ENCODE results near the gene KCNIP4. TPM values are rescaled to one million over a fixed set of nuclear protein-coding genes. Genes with fewer than 3 reads are reported as not detected.
A peak's percentile ranks its signal among the peaks of the same experiment; 100 is the strongest.

The KCNIP4 gene
- total RNA-seq, 1 donor from 2014 or later: not detected

DNA sequence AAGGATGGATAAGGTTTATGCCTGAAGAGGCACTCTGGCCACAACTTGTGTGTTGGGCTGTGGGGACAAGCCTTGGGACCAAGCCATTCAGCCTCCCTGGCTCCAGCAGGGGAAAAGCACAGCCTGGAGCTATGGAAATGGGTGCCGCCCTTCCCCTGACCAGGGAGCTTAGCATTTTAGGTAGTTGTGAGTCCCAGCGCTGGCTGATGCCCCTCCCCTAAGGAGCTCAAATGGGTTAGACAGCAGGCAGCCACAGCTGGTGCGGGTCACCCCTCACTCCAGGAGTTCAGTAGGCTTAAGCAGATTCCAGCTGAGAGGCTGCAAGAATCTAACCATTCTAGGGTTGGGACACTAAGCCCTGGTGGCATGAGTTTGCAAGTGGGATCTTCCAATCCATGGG is 172.9 kb downstream of the KCNIP4 start:
- no peak overlapping the region for H3K27ac ChIP-seq (replicated peaks)
- H3K36me3 ChIP-seq: no peaks in the 10 kb centered on the region
- H3K27me3 ChIP-seq (ENCODE audit: low read depth): peaks cover 21% of the 10 kb centered on the region
- H3K4me3 ChIP-seq: no peak overlapping the region
- TF ChIP-seq CTCF (IDR thresholded peaks at IDR 0.05; ENCODE audit: borderline replicate concordance): no peak
- DNase-seq: no peak
- intact Hi-C loops (cut with micrococcal nuclease): no loop called here
- peaks cover 11% of the 10 kb centered on the region for H3K9me3 ChIP-seq (replicated peaks)
- H3K4me1 ChIP-seq: no peaks in the 10 kb centered on the region

DNA sequence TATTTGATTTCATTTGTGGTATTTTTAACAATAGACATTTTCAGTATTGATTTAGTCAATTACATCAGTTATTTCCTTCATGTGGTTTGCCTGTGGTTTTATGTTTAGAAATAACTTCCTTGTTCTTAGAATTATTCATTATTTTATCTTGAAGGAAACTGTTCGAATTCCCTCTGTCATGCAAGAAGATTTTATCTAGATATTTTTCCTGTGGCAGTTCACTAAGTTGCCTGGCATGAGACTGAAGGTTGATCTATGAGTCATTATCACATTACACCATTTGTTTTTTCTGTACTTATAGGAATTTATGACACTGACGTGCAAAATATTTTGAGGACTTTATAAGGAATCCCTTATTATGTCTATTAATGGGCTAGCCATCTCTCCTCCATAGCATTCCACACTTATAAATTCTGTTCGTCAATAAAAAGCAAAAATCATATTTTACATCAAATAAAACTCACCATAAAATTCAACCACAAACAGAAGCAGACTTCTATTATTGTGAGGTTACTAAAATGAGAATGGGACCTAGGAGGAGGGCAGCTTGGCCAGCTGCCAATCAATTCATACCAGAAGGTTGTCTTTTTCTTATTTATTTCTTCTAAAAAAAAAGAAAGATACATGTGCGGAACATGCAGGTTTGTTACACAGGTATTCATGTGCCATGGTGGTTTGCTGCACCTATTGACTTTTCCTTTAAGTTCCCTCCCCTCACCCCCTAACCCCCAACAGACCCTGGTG is 179.0 kb downstream of the KCNIP4 start:
- H3K36me3 ChIP-seq: no peaks in the 10 kb centered on the region
- TF ChIP-seq CTCF (IDR thresholded peaks at IDR 0.05; ENCODE audit: borderline replicate concordance): no peak
- no peaks in the 10 kb centered on the region for H3K4me1 ChIP-seq
- intact Hi-C loops (cut with micrococcal nuclease): loop anchor here (5.0 kb wide), 1 partner anchor 257 kb away; no protein-coding TSS in a partner anchor
- H3K9me3 ChIP-seq (replicated peaks): peaks cover 11% of the 10 kb centered on the region
- H3K27ac ChIP-seq (replicated peaks): no peak overlapping the region
- H3K27me3 ChIP-seq (ENCODE audit: low read depth): no peaks in the 10 kb centered on the region
- H3K4me3 ChIP-seq: no peak overlapping the region
- DNase-seq: no peak

DNA sequence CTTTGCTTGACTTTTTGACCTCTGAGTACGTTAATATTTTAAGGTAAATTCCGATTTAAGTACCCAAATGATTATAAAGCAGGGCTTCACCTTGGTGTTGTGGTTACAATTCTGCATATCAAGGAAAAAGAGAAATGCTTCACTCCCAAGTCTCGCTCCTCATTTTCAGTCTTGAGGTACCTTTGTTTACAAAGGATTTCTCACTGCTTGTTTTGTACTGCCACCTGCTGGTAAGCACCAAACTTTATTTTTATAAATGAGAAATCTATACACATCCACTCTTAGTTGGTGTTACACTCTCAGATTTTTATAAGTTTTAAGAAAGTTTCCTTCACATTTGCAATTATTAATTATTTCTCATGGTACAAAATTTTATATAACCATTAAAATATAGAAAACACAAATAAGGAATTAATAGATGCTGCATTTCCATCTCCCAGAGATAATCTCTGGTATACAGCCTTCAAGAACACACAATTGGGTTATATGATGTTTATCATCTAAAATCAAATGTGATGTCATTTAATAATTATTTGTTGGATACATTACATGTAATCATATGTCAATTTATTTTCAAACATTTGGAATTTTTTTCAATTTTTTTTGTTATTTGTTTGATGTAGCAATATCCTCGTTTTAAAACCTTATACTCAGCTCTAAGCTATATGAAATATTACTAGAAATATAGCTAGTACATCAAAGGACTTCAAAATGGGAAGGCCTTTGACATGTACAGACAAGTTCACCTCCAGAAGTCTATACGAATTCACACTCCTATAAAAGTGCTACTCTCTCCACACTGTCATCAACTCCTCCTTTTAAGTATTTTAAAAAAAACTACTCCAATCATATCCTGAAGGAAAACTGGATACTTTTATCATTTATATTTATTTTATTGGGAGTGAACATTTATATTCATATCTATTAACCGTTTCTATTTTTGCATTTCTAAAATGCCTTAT is 179.9 kb downstream of the KCNIP4 start:
- Histone ChIP-seq H3K27me3 (ENCODE audit: low read depth) (no peaks in the 10 kb centered on the region), H3K4me3 (no peak overlapping the region), H3K4me1 (no peaks in the 10 kb centered on the region), H3K36me3 (no peaks in the 10 kb centered on the region), H3K27ac (replicated peaks) (no peak overlapping the region), H3K9me3 (replicated peaks) (peaks cover 11% of the 10 kb centered on the region)
- DNase-seq: no peak
- peak; percentile 77 for TF ChIP-seq CTCF (IDR thresholded peaks at IDR 0.05; ENCODE audit: borderline replicate concordance)
- intact Hi-C loops (cut with micrococcal nuclease): loop anchor here (5.0 kb wide), 1 partner anchor 256 kb away; no protein-coding TSS in a partner anchor

DNA sequence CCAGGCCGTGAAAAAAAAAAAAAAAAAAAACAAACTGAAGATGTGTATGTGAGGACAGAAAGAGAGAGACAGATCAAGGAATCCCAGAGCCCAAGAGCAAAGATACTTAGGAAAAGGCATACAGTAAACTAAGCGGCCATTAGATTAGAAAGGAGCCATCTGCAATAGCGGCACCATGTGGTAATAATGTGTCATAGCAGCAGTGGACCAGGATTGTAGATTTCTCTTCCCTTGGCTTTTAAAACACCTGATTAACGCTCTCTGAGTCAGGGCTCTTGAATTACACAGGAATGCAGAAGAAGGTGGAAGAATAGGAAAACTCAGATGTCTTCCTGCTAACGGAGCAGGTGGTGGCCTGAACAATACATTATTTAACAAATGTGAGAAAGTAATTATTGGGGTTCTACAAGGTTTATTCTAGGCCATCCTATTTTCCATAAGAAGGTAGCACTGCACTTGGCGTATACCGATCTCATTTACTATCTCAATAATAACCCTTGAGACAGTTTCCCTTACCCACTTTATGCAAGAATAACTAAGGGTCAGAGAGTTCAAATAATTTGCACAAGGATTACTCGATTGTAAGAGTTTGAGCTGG is 182.7 kb downstream of the KCNIP4 start:
- no peak for DNase-seq
- H3K27me3 ChIP-seq (ENCODE audit: low read depth): no peaks in the 10 kb centered on the region
- peaks cover 2% of the 10 kb centered on the region for H3K9me3 ChIP-seq (replicated peaks)
- H3K36me3 ChIP-seq: no peaks in the 10 kb centered on the region
- no peaks in the 10 kb centered on the region for H3K4me1 ChIP-seq
- H3K27ac ChIP-seq (replicated peaks): no peak overlapping the region
- TF ChIP-seq CTCF (IDR thresholded peaks at IDR 0.05; ENCODE audit: borderline replicate concordance): peak; percentile 88
- H3K4me3 ChIP-seq: no peak overlapping the region
- intact Hi-C loops (cut with micrococcal nuclease): loop anchor here (5.0 kb wide), 1 partner anchor 254 kb away; no protein-coding TSS in a partner anchor

DNA sequence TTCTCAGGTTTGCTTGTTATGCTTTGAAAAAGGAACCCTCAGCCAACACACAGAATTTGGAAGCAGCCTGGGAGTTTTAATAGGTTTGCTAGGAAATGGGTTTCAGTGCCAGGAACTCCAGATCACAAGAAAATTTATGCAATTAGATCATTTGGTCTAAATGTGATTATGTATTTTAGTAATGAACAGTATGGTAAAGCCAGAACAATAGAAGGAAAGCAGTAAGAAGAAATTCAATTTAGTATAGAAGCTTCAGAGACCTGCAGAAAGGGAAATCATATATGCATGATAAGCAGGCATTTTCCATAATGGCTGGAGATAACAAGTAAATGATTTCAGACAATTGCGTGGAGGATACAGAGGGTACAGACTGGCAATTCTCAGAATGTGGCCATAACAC is 184.7 kb downstream of the KCNIP4 start:
- H3K4me1 ChIP-seq: no peaks in the 10 kb centered on the region
- no peaks in the 10 kb centered on the region for H3K9me3 ChIP-seq (replicated peaks)
- DNase-seq: no peak
- no peak overlapping the region for H3K27ac ChIP-seq (replicated peaks)
- no peak overlapping the region for H3K4me3 ChIP-seq
- no peaks in the 10 kb centered on the region for H3K27me3 ChIP-seq (ENCODE audit: low read depth)
- no peaks in the 10 kb centered on the region for H3K36me3 ChIP-seq
- no peak for TF ChIP-seq CTCF (IDR thresholded peaks at IDR 0.05; ENCODE audit: borderline replicate concordance)
- intact Hi-C loops (cut with micrococcal nuclease): no loop called here

Measured in left ventricle myocardium inferior (tissue), 1 donor.